Brain microvascular endothelial cell (primary cell): ENCODE data around the gene RAPGEF1.
A peak's percentile ranks its signal among the peaks of the same experiment; 100 is the strongest.

ENCODE experiments used
- DNase-seq: peaks from one replicate; pipeline ENCODE4 v3.0.0-alpha.2; 2020
- H3K27ac ChIP-seq: fragments of 250-450 bp; sonication (Bioruptor Pico); 2 replicates; pipeline ENCODE4 v1.5.1; 2020; ENCODE audit warnings: mild to moderate bottlenecking, moderate library complexity
- H3K27me3 ChIP-seq: fragments of 250-450 bp; sonication (Bioruptor Pico); replicated peaks from 2 replicates; pipeline ENCODE4 v1.5.1; 2020; ENCODE audit warnings: mild to moderate bottlenecking
- H3K36me3 ChIP-seq: fragments of 250-450 bp; sonication (Bioruptor Pico); replicated peaks from 2 replicates; pipeline ENCODE4 v1.5.1; 2020; ENCODE audit warnings: mild to moderate bottlenecking
- H3K4me3 ChIP-seq: 2 replicates; pipeline ENCODE4 v1.5.1; 2011; ENCODE audit warnings: low read depth, mild to moderate bottlenecking, control low read depth, low read length, moderate library complexity
- in situ Hi-C: cut with HindIII; loops from 2 replicates; pipeline ENCODE4 v1.10.0; 2017; ENCODE audit warnings: low sequenced_read_pairs, low pct_ligation_motif_present
- TF ChIP-seq, protein P1 (sequence below): IDR thresholded peaks from 2 replicates; pipeline ENCODE4 v1.5.1; 2011; ENCODE audit warnings: low read depth, mild to moderate bottlenecking, moderate library complexity, low read length, control low read depth, inconsistent platforms; ENCODE audit errors: missing control alignments

The RAPGEF1 gene, protein sequence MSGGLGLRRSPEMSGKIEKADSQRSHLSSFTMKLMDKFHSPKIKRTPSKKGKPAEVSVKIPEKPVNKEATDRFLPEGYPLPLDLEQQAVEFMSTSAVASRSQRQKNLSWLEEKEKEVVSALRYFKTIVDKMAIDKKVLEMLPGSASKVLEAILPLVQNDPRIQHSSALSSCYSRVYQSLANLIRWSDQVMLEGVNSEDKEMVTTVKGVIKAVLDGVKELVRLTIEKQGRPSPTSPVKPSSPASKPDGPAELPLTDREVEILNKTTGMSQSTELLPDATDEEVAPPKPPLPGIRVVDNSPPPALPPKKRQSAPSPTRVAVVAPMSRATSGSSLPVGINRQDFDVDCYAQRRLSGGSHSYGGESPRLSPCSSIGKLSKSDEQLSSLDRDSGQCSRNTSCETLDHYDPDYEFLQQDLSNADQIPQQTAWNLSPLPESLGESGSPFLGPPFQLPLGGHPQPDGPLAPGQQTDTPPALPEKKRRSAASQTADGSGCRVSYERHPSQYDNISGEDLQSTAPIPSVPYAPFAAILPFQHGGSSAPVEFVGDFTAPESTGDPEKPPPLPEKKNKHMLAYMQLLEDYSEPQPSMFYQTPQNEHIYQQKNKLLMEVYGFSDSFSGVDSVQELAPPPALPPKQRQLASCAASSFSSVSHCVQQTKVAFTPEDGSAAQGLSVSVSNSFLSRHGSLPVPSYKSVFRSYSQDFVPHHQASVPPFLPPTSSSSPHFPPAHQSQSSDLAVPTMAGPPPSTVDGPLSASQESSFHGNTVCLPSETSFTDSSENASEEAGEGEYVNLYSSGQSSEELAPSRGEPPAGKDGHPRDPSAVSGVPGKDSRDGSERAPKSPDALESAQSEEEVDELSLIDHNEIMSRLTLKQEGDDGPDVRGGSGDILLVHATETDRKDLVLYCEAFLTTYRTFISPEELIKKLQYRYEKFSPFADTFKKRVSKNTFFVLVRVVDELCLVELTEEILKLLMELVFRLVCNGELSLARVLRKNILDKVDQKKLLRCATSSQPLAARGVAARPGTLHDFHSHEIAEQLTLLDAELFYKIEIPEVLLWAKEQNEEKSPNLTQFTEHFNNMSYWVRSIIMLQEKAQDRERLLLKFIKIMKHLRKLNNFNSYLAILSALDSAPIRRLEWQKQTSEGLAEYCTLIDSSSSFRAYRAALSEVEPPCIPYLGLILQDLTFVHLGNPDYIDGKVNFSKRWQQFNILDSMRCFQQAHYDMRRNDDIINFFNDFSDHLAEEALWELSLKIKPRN (N-terminal part only)

DNA sequence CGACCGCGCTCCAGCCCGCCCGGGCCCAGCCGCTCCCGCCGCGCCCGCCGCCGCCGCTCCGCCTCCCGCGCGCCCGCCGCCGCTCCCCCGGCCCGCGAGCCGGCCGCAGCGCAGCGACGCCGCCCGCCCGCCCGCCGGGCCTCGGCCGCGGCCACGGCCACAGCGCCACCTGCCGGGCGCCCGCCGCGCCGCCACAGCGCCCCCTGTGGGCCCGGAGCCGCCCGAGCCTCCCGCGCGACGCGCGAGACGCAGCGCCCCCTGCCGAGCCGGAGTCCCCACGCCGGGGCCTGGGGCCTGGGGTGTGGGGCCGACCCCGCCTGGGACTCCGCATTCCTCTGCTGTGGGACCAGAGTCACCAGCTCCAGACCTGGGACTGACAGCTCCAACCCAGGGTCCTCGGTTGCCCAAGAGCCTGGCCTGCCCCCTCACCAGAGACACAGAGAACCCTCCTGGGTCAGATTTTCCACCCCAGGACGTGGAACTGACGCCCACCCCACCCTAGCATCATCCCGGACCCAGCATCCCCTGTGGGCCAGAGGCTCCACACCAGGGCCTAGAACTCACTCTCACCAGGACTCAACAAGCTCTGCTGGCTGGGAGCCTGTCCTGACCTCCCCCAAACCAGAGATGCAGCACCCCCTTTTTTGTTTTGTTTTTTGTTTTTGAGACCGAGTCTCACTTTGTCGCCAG lies at the start of gene RAPGEF1:
Gene RAPGEF1, minus strand, starts transcription at position 118 of the 690 bp plus-strand sequence. CDS start 246 bp downstream, outside the sequence.
- no peak for DNase-seq
- Histone ChIP-seq H3K27me3 (no peaks in the 10 kb centered on the region), H3K36me3 (no peaks in the 10 kb centered on the region), H3K27ac (peak within 1 kb of the TSS; percentile 49), H3K4me3 (peak within 1 kb of the TSS; percentile 63)
- TF ChIP-seq, protein P1, sequence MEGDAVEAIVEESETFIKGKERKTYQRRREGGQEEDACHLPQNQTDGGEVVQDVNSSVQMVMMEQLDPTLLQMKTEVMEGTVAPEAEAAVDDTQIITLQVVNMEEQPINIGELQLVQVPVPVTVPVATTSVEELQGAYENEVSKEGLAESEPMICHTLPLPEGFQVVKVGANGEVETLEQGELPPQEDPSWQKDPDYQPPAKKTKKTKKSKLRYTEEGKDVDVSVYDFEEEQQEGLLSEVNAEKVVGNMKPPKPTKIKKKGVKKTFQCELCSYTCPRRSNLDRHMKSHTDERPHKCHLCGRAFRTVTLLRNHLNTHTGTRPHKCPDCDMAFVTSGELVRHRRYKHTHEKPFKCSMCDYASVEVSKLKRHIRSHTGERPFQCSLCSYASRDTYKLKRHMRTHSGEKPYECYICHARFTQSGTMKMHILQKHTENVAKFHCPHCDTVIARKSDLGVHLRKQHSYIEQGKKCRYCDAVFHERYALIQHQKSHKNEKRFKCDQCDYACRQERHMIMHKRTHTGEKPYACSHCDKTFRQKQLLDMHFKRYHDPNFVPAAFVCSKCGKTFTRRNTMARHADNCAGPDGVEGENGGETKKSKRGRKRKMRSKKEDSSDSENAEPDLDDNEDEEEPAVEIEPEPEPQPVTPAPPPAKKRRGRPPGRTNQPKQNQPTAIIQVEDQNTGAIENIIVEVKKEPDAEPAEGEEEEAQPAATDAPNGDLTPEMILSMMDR = peak; percentile 57
- in situ Hi-C loops = no loop called here

DNA sequence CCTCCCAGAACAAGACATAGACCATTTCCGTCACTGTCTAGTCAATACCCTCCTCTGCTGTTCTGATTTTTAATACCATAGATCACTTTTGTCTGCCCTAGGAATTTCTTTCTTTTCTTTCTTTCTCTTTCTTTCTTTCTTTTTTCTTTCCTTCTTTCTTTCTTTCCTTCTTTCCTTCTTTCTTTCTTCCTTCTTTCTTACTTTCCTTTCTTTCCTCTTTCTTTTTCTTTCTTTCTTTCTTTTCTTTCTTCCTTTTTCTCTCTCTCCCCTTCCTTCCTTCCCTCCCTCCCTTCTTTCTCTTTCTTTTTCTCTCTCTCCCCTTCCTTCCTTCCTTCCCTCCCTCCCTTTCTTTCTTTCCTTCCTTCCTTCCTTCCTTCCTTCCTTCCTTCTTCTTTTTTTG lies 49.0 kb upstream of the RAPGEF1 start:
- DNase-seq = no peak
- TF ChIP-seq, protein P1 = no peak
- in situ Hi-C loops = no loop called here
- Histone ChIP-seq H3K4me3 (no peak overlapping the region), H3K36me3 (no peaks in the 10 kb centered on the region), H3K27me3 (peaks cover 21% of the 10 kb centered on the region), H3K27ac (no peak overlapping the region)

DNA sequence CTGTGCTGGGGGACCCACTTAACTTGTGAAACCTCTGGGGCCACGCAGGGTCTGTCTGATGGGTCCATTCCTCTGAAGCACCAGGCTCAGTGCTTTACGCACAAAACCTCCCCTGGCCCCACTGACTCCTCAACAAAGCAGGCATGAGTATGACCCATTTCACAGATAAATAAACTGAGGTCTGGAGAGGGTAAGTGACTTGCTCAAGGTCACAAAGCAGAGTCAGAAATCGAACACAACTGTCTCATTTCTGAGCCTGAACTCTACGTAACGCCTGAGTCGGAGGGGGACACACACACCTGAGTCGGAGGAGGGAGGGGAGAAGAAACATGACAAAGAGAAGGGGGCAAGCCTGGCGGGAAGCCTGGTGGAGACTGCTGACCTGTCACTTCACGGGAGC lies 48.0 kb upstream of the RAPGEF1 start:
- H3K36me3 ChIP-seq = no peaks in the 10 kb centered on the region
- in situ Hi-C loops = no loop called here
- H3K27me3 ChIP-seq = peaks cover 24% of the 10 kb centered on the region

DNA sequence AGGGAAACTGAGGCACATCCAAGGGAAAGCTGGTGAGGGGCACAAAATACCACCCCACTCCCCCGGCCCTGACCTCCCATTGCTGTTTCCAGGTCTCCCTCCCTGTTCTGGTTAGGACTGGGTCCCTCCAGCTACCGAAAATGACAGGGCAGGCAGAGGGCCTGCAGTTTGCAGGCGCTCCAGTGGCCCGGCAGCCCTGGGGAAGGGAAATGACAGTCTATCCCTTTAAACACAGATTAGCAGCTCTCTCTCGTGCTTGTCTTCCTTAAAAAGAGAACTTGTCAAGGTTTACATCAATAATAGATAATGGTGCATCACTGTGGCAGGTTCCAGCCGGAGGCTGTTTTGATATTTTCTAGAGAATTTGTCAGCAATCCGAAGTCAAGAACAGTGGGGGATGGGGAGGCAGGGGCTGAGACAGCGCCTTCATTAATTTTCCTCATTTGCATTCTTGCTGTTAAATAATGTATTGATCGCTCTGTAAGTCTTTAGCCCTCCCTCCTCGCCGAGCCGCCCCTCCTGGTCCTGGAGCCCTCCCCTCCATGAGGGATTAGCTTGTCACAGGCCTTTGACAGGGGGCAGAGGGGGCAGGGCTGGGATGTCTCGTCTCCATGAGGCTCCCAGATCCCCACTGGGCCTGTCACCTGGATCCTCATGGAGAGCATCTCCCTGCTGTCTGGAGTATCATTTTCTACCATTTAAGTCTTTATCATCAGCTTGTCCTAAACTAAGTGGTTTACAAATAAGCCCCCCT lies 45.0 kb upstream of the RAPGEF1 start:
- in situ Hi-C loops = no loop called here
- Histone ChIP-seq H3K36me3 (no peaks in the 10 kb centered on the region), H3K27me3 (peaks cover 25% of the 10 kb centered on the region), H3K27ac (no peak overlapping the region), H3K4me3 (no peak overlapping the region)
- TF ChIP-seq, protein P1 = no peak
- DNase-seq = no peak

More for the DNA sequence above, 48.0 kb upstream of the RAPGEF1 start:
- TF ChIP-seq, protein P1 = no peak
- H3K4me3 ChIP-seq = no peak overlapping the region
- DNase-seq = no peak
- no peak overlapping the region for H3K27ac ChIP-seq
